SK-N-SH treated with all-trans-retinoic acid at 6 μM for 48 hours (cell line): ENCODE data around the gene ACOT7.

ENCODE experiments used
- ATAC-seq: fragments of 200-7000 bp; cut with Tn5 transposase; 3 replicates; pipeline ENCODE4 v1.9.1; 2020; ENCODE audit warnings: mild to moderate bottlenecking, moderate library complexity
- ARNTL ChIP-seq: fragments of 450-650 bp; formaldehyde crosslinking; IDR thresholded peaks from 2 replicates; pipeline ENCODE4 v1.5.0; 2020; ENCODE audit warnings: low read depth, mild to moderate bottlenecking, moderate library complexity, borderline replicate concordance
- BACH2 ChIP-seq: fragments of 250-450 bp; sonication (Bioruptor Pico); IDR thresholded peaks from 2 replicates; pipeline ENCODE4 v1.9.0; 2021; ENCODE audit warnings: mild to moderate bottlenecking, borderline replicate concordance
- CREB5 ChIP-seq: fragments of 250-450 bp; sonication (Bioruptor Pico); IDR thresholded peaks from 2 replicates; pipeline ENCODE4 v1.5.1; 2020; ENCODE audit warnings: low read depth, mild to moderate bottlenecking, moderate library complexity
- CSDC2 ChIP-seq: fragments of 250-450 bp; sonication (Bioruptor Pico); IDR thresholded peaks from 2 replicates; pipeline ENCODE4 v1.5.0; 2020; ENCODE audit warnings: mild to moderate bottlenecking, moderate library complexity
- CSRNP3 ChIP-seq: fragments of 250-450 bp; sonication (Bioruptor Pico); IDR thresholded peaks from 2 replicates; pipeline ENCODE4 v1.5.1; 2021; ENCODE audit warnings: mild to moderate bottlenecking, moderate library complexity
- ESRRG ChIP-seq: fragments of 250-450 bp; sonication (Bioruptor Pico); IDR thresholded peaks from 2 replicates; pipeline ENCODE4 v1.6.1; 2021; ENCODE audit warnings: mild to moderate bottlenecking
- GLIS3 ChIP-seq: fragments of 250-450 bp; sonication (Bioruptor Pico); IDR thresholded peaks from 2 replicates; pipeline ENCODE4 v1.5.0; 2020; ENCODE audit warnings: mild to moderate bottlenecking, moderate library complexity
- ISL1 ChIP-seq: fragments of 250-450 bp; sonication (Bioruptor Pico); IDR thresholded peaks from 2 replicates; pipeline ENCODE4 v2.1.2; 2022; ENCODE audit warnings: mild to moderate bottlenecking, moderate library complexity
- OSR1 ChIP-seq: fragments of 250-450 bp; sonication (Bioruptor Pico); IDR thresholded peaks from 2 replicates; pipeline ENCODE4 v1.8.0; 2022; ENCODE audit warnings: moderate library complexity, mild to moderate bottlenecking, inconsistent platforms
- PATZ1 ChIP-seq: fragments of 250-450 bp; sonication (Bioruptor Pico); IDR thresholded peaks from 2 replicates; pipeline ENCODE4 v1.8.0; 2020; ENCODE audit warnings: mild to moderate bottlenecking, moderate library complexity, borderline replicate concordance
- POU6F1 ChIP-seq: fragments of 250-450 bp; sonication (Bioruptor Pico); IDR thresholded peaks from 2 replicates; pipeline ENCODE4 v1.8.0; 2021; ENCODE audit warnings: low read depth, mild to moderate bottlenecking, moderate library complexity, borderline replicate concordance
- PPARA ChIP-seq: fragments of 250-450 bp; sonication (Bioruptor Pico); IDR thresholded peaks from 2 replicates; pipeline ENCODE4 v1.5.0; 2020; ENCODE audit warnings: mild to moderate bottlenecking, borderline replicate concordance
- RARB ChIP-seq: fragments of 250-450 bp; sonication (Bioruptor Pico); IDR thresholded peaks from 2 replicates; pipeline ENCODE4 v1.8.0; 2021; ENCODE audit warnings: mild to moderate bottlenecking, moderate library complexity
- SNAI2 ChIP-seq: fragments of 250-450 bp; sonication (Bioruptor Pico); IDR thresholded peaks from 2 replicates; pipeline ENCODE4 v1.5.0; 2020; ENCODE audit warnings: mild to moderate bottlenecking, moderate library complexity
- TOX ChIP-seq: fragments of 250-450 bp; sonication (Bioruptor Pico); IDR thresholded peaks from 2 replicates; pipeline ENCODE4 v1.8.0; 2021; ENCODE audit warnings: mild to moderate bottlenecking, moderate library complexity, borderline replicate concordance
- TSHZ2 ChIP-seq: fragments of 250-450 bp; sonication (Bioruptor Pico); IDR thresholded peaks from 2 replicates; pipeline ENCODE4 v1.5.0; 2020; ENCODE audit warnings: mild to moderate bottlenecking, moderate library complexity
- ZC3H10 ChIP-seq: fragments of 250-450 bp; sonication (Bioruptor Pico); IDR thresholded peaks from 2 replicates; pipeline ENCODE4 v1.5.1; 2021; ENCODE audit warnings: mild to moderate bottlenecking, moderate library complexity
- ZFP3 ChIP-seq: fragments of 250-450 bp; sonication (Bioruptor Pico); IDR thresholded peaks from 2 replicates; pipeline ENCODE4 v1.5.0; 2020; ENCODE audit warnings: mild to moderate bottlenecking, moderate library complexity
- ZFP30 ChIP-seq: fragments of 450-650 bp; formaldehyde crosslinking; IDR thresholded peaks from 2 replicates; pipeline ENCODE4 v1.5.0; 2022; ENCODE audit warnings: mild to moderate bottlenecking, moderate library complexity
- ZNF565 ChIP-seq: fragments of 450-650 bp; formaldehyde crosslinking; conservative IDR thresholded peaks from 2 replicates; pipeline ENCODE4 v1.5.0; 2020; ENCODE audit warnings: low read depth, mild to moderate bottlenecking, moderate library complexity
- ZNF70 ChIP-seq: fragments of 450-650 bp; formaldehyde crosslinking; IDR thresholded peaks from 2 replicates; pipeline ENCODE4 v1.5.0; 2020; ENCODE audit warnings: mild to moderate bottlenecking, moderate library complexity
- ZNF8 ChIP-seq: fragments of 450-650 bp; formaldehyde crosslinking; IDR thresholded peaks from 2 replicates; pipeline ENCODE4 v1.5.0; 2020; ENCODE audit warnings: mild to moderate bottlenecking, moderate library complexity

The ACOT7 gene

GRCh38 chr1:6244401-6245049 lies 149.0 kb downstream of the ACOT7 start:
- no peak for ATAC-seq
- TF ChIP-seq PATZ1 (CRISPR knock-in tag) = no peak
- TF ChIP-seq ISL1 (CRISPR knock-in tag) = no peak
- TF ChIP-seq GLIS3 (CRISPR knock-in tag) = no peak
- TF ChIP-seq TSHZ2 (CRISPR knock-in tag) = no peak
- TF ChIP-seq SNAI2 (CRISPR knock-in tag) = no peak
- TF ChIP-seq RARB (CRISPR knock-in tag) = no peak
- no peak for TF ChIP-seq PPARA (CRISPR knock-in tag)
- TF ChIP-seq CREB5 (CRISPR knock-in tag) = no peak
- TF ChIP-seq ZNF70 = no peak
- no peak for TF ChIP-seq BACH2 (CRISPR knock-in tag)

- no peak for ATAC-seq
- no peak for TF ChIP-seq ZC3H10
These were observed 149.6 kb downstream of the ACOT7 start, which contains the start of gene HES3 for GRCh38 chr1:6243993-6244392. HES3 (plus strand) TSS chr1:6244179; CDS start chr1:6244366, 187 bp downstream.

GRCh38 chr1:6243053-6243834 lies 150.3 kb downstream of the ACOT7 start:
- no peak for ATAC-seq
- TF ChIP-seq ZNF8 (CRISPR knock-in tag) (no peak), CSDC2 (CRISPR knock-in tag) (no peak), ZFP30 (CRISPR knock-in tag) (no peak), ZFP3 (CRISPR knock-in tag) (no peak), PATZ1 (CRISPR knock-in tag) (no peak), ZNF70 (no peak), OSR1 (CRISPR knock-in tag) (no peak), ESRRG (no peak), RARB (CRISPR knock-in tag) (no peak), TSHZ2 (CRISPR knock-in tag) (no peak), GLIS3 (CRISPR knock-in tag) (no peak), CSRNP3 (CRISPR knock-in tag) (no peak), SNAI2 (CRISPR knock-in tag) (no peak), POU6F1 (CRISPR knock-in tag) (no peak), BACH2 (CRISPR knock-in tag) (no peak), TOX (CRISPR knock-in tag) (no peak), ZNF565 (CRISPR knock-in tag) (no peak), ISL1 (CRISPR knock-in tag) (no peak), ARNTL (CRISPR knock-in tag) (no peak), PPARA (CRISPR knock-in tag) (no peak)
